ENCODE results near the gene ATG9A.

The ATG9A gene

GRCh38 chr2:219252900-219253752 lies 23.7 kb upstream of the ATG9A start, which contains the start of gene TUBA4B:
Gene TUBA4B, plus strand, starts transcription at chr2:219253243. Its CDS starts 165 bp downstream, at chr2:219253408.
- DNase-seq (ENCODE audit: low read depth), result no peak

- DNase-seq (ENCODE audit: low read depth), result no peak
These were observed 23.1 kb upstream of the ATG9A start for GRCh38 chr2:219252570-219252899.

GRCh38 chr2:219252084-219252483 lies 22.6 kb upstream of the ATG9A start:
- DNase-seq (ENCODE audit: low read depth), result no peak

GRCh38 chr2:219251656-219252055 lies 22.2 kb upstream of the ATG9A start:
- no peak for DNase-seq (ENCODE audit: low read depth)

- DNase-seq (ENCODE audit: low read depth), result no peak
These were observed 20.8 kb upstream of the ATG9A start for GRCh38 chr2:219250049-219250781.

GRCh38 chr2:219249203-219249980 lies 20.0 kb upstream of the ATG9A start:
- peak; percentile 58 for DNase-seq (ENCODE audit: low read depth)

- no peak for DNase-seq (ENCODE audit: low read depth)
These were observed 19.4 kb upstream of the ATG9A start for GRCh38 chr2:219248845-219249202.

- no peak for DNase-seq (ENCODE audit: low read depth)
These were observed 18.5 kb upstream of the ATG9A start for GRCh38 chr2:219247678-219248642.

GRCh38 chr2:219246559-219246958 lies 17.1 kb upstream of the ATG9A start:
- no peak for DNase-seq (ENCODE audit: low read depth)

- DNase-seq (ENCODE audit: low read depth), result no peak
These were observed 16.4 kb upstream of the ATG9A start for GRCh38 chr2:219245899-219246230.

GRCh38 chr2:219245148-219245898 lies 15.9 kb upstream of the ATG9A start, which contains the start of the genes GLB1L and STK16:
Gene GLB1L, minus strand, starts transcription at chr2:219245444. Its CDS starts 1,871 bp downstream, at chr2:219243573.
Gene STK16, plus strand, starts transcription at chr2:219245479. Its CDS starts 521 bp downstream, at chr2:219246000.
- DNase-seq (ENCODE audit: low read depth), result peak; percentile 87

GRCh38 chr2:219244789-219245147 lies 15.3 kb upstream of the ATG9A start:
- DNase-seq (ENCODE audit: low read depth), result no peak

- no peak for DNase-seq (ENCODE audit: low read depth)
These were observed 13.9 kb upstream of the ATG9A start for GRCh38 chr2:219243291-219243761.

- DNase-seq (ENCODE audit: low read depth), result no peak
These were observed 4.9 kb upstream of the ATG9A start for GRCh38 chr2:219234331-219234730.

GRCh38 chr2:219230059-219230540 lies 664 bp upstream of the ATG9A start:
- no peak for DNase-seq (ENCODE audit: low read depth)

- no peak for DNase-seq (ENCODE audit: low read depth)
These were observed 528 bp downstream of the ATG9A start for GRCh38 chr2:219228911-219229304.

GRCh38 chr2:219228041-219228910 lies 1.2 kb downstream of the ATG9A start:
- no peak for DNase-seq (ENCODE audit: low read depth)

GRCh38 chr2:219225350-219225749 lies 4.1 kb downstream of the ATG9A start:
- DNase-seq (ENCODE audit: low read depth), result no peak

- DNase-seq (ENCODE audit: low read depth), result no peak
These were observed 5.4 kb downstream of the ATG9A start for GRCh38 chr2:219223831-219224610.
